ENCODE measurements around the gene PRIMA1. TPM values are rescaled to one million over a fixed set of nuclear protein-coding genes. Genes with fewer than 3 reads are reported as not detected.

PRIMA1 gene
- total and polyA plus RNA-seq, 9 of the 15 experiments (the other 6 are each of a cell fraction or from before 2014, with no cell fraction given) = not detected

GRCh38 chr14:93824076-93824475, 35.8 kb upstream of the PRIMA1 start:
- in situ Hi-C loops (cut with MboI) = no loop called here
- TF ChIP-seq RBM25 (IDR thresholded peaks at IDR 0.05; ENCODE audit: low read depth, low read length, severe bottlenecking) (no peak), JUNB (CRISPR knock-in tag; conservative IDR thresholded peaks at IDR 0.05) (no peak), ZBTB40 (IDR thresholded peaks at IDR 0.05) (no peak), ZBTB40 (CRISPR knock-in tag; IDR thresholded peaks at IDR 0.05) (no peak), HDGF (IDR thresholded peaks at IDR 0.05) (no peak), ETV5 (CRISPR knock-in tag; IDR thresholded peaks at IDR 0.05; ENCODE audit: low read depth) (no peak), GABPA (tag; conservative IDR thresholded peaks at IDR 0.05; ENCODE audit: low read depth) (no peak), E2F5 (CRISPR knock-in tag; IDR thresholded peaks at IDR 0.05) (no peak), EP400 (IDR thresholded peaks at IDR 0.05) (no peak)

More at GRCh38 chr14:93824076-93824475, 35.8 kb upstream of the PRIMA1 start:
- Histone ChIP-seq H3K9me3 (replicated peaks; ENCODE audit: control insufficient read depth, insufficient read depth, low read depth, low read length) (no peaks in the 10 kb centered on the region), H3K79me2 (ENCODE audit: control insufficient read depth, insufficient read depth, low read length) (no peaks in the 10 kb centered on the region), H4K20me1 (replicated peaks; ENCODE audit: control insufficient read depth, insufficient read depth, low read length) (no peaks in the 10 kb centered on the region), H3K9me1 (ENCODE audit: control insufficient read depth, insufficient read depth, low read length) (no peaks in the 10 kb centered on the region), H3K4me3 (no peak overlapping the region), H3K9ac (ENCODE audit: insufficient read depth in 1 of 2, low read depth in 2 of 2, low read length in 2 of 2) (no peak overlapping the region), H3K4me1 (replicated peaks in 1 of 2; ENCODE audit: control insufficient read depth in 2 of 2, insufficient read depth in 2 of 2, low read length in 2 of 2) (peaks cover 0 to 4% of the 10 kb centered on the region in 2 experiments; a peak in 2 of 5 replicates), H3K27me3 (ENCODE audit: control insufficient read depth in 2 of 2, insufficient read depth in 2 of 2, low read length in 2 of 2) (no peaks in the 10 kb centered on the region; a peak in 1 of 5 replicates), H3K36me3 (ENCODE audit: control insufficient read depth, insufficient read depth, low read length) (no peaks in the 10 kb centered on the region), H3K4me2 (ENCODE audit: insufficient read depth, low read length) (no peak overlapping the region), H3K27ac (ENCODE audit: extremely low read depth, low read depth, low read length) (no peak overlapping the region), H2AFZ (ENCODE audit: low read depth, low read length) (no peak overlapping the region)
- FAIRE-seq (no peak), DNase-seq (ENCODE audit: extremely low read depth in 1 of 4, low spot score in 3 of 4) (no peak), ATAC-seq (no peak)
- intact Hi-C loops (cut with micrococcal nuclease) = no loop called here
- WGBS (ENCODE audit: insufficient coverage, low coverage, missing lambda C conversion rate) = 0% methylated on average over 7 of the region's 9 CpGs
- CTCF ChIA-PET (ENCODE audit: low intra/inter-chr PET ratio) = no interaction called here
- POLR2A ChIA-PET = no interaction called here
- no TSS peak for BruUV-seq (replicated peaks)
